OCI-LY1 (cell line): Measurements from ENCODE around the gene HECTD3.

Experiments used
- CTCF ChIP-seq: fragments of 200-600 bp; sonication (generic), shearing (Covaris generic); IDR thresholded peaks from 2 replicates; pipeline ENCODE4 v1.5.1; 2017; ENCODE audit warnings: mild to moderate bottlenecking, antibody characterized with exemption, low read length, moderate library complexity, mixed read lengths
- EZH2 ChIP-seq: fragments of 200-600 bp; sonication (generic), shearing (Covaris generic); IDR thresholded peaks from 2 replicates; pipeline ENCODE4 v1.8.0; 2017; ENCODE audit warnings: borderline replicate concordance, mixed run types, mild to moderate bottlenecking, antibody characterized with exemption, low read length, moderate library complexity, mixed read lengths

- TF ChIP-seq CTCF (no peak), EZH2 (no peak)
Observed at GRCh38 chr1:44985747-44986359, 25.3 kb downstream of the HECTD3 start.
